Measurements from ENCODE around the gene PEX11B.

The PEX11B gene

DNA sequence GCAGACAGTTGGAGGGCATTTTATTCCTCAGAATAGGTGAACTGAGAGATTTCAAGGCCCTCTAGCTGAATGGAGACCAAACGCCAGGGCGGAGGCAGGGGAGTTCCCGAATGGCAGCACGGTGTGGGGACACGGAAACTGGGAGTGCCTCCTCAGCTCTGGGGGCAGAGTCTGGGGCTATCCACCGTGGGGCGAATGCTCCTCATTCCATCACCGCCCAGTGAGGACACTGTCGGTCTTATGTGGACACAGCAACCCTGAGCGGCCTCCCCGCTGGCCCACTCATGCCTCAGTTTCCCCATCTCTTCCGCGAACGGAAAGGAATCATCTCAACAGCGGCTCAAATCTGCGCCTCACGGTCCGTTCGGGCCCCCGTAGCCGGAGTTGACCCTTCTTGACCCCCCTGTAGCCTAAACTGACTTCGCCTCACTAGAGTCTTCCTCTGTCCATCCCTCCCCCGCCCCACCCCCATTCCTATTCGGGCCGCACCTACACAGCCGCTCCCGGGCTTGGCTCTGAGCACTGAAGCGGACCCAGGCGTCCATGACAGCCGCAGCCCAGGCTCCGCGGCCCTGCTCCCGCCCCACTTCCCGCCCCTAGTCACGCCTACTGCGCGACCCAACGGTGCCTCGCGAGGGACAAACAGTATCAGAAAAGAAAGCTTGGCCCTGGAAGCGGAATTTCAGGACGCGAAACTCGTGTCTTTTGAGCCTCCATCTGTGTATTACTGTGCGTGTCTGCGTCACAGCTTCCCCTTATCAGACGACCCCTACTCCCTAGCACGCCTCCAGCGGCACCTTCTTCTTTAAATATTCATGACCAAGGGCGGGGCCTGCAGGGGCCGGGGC is at the start of gene PEX11B:
PEX11B (minus strand) TSS at position 574 of the 848 bp plus-strand sequence; CDS start at position 545, 29 bp downstream.
- peak; percentile 33 for DNase-seq

DNA sequence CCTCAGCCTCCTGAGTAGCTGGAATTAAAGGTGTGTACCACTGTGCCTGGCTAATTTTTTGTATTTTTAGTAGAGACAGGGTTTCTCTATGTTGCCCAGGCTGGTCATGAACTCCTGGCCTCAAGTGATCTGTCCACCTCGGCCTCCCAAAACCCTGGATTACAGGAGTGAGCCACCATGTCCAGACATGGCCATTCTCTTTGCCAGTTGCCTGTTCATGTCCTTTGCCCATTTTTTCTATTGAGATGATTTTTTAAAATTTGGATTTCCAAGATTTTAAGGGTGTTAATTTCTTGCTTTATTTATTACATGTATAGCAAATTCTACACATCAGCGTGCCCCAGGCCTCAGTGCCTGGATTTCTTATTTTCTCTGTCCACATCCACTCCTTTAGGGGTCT is 48.8 kb upstream of the PEX11B start:
- no peak for DNase-seq

GRCh38 chr1:145965119-145965744 is 46.7 kb upstream of the PEX11B start:
- no peak for DNase-seq

DNA sequence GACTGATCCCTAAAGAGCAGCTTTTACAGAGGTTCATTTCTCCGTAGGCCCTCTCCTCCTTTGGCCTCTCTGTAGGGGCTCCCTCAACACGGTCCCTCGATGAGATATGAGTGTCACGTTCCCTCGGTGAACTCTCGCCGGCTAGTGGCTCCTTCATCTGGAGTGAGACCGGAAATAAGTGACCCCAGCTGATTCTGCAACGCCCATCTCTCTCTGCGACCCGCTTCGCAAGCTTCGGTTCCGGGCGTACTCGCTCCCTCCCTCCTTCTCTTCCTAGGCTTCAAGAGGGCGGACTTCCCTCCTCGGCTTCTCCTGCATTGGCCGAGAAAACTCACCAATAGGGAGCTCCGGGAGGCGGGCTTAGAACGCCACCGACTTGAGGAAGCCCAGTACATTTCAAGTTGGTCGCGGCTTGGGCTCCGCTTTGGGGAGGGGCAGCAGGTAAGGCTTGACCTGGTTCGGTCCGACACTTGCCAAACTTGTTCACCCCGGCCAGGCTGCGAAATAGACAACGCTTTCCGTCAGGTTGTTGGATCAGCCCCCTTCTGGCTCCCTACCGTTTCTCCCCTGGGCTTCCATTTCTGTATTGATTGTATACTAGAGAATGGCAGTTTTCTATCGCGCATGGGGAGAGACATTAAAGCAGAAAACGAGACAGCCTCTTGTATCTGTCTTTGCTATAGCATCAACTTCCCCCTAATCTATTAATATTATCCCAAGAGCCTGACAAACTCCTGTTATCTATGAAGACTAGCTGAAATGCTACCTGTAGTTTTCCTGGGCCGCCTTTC is 46.0 kb upstream of the PEX11B start, which contains the start of the genes ANKRD34A and POLR3GL:
ANKRD34A (minus strand) TSS at position 248 of the 791 bp plus-strand sequence. CDS start 2,816 bp downstream, outside the sequence.
POLR3GL (plus strand) TSS at position 363 of the 791 bp plus-strand sequence. CDS start 10,176 bp downstream, outside the sequence.
- no peak for DNase-seq

GRCh38 chr1:145963265-145964019 is 44.9 kb upstream of the PEX11B start:
- DNase-seq: no peak

- no peak for DNase-seq
Measured at GRCh38 chr1:145962157-145963102, 43.9 kb upstream of the PEX11B start.

GRCh38 chr1:145961425-145962156 is 43.1 kb upstream of the PEX11B start:
- no peak for DNase-seq

DNA sequence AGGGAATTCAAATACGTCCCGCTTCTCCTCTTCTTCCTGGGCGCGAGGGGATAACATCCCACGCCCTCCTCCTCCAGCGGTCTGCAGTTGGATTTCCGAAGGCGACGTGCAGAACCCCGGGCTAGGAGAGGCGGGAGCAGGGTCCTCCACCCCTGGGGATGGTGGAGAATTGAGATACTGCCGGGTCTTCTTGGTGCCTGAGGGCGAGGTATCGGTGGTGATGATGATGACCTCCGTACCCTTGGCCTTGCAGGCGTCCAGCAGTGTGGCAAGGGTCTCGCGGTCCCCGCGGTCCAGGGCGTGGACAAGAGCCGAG is 42.5 kb upstream of the PEX11B start:
- no peak for DNase-seq

DNA sequence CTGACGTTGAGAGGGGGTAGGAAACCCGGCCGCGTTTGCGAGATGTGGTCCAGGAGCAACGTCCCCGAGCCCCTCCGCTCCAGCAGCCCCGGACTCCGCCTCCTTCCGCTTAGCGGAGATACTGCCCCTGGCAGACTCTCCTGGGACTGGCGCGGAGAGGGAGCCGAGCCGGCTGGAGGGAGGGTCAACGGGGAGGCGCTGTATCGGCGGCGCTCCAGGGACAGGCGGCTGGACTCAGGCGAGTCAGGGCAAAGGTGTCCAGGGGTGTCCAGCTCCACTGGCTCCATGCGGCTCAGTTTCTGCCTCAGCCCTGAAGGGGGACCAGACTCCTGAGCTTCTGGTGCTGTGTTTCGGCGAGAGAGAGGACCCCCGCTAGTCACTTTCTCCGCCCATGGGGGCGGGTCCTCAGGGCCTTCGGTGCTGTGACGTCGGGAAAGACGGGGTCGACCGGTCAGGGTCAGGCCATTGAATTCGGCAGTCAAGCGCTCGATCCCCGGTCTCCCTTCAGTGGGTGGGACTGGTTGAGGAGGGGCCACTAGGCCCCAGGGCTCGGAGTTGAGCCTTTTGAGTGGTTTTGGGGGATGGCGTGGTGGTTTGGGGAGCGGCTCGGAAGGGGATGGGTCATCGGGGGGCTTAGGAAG is 42.1 kb upstream of the PEX11B start:
- no peak for DNase-seq

DNA sequence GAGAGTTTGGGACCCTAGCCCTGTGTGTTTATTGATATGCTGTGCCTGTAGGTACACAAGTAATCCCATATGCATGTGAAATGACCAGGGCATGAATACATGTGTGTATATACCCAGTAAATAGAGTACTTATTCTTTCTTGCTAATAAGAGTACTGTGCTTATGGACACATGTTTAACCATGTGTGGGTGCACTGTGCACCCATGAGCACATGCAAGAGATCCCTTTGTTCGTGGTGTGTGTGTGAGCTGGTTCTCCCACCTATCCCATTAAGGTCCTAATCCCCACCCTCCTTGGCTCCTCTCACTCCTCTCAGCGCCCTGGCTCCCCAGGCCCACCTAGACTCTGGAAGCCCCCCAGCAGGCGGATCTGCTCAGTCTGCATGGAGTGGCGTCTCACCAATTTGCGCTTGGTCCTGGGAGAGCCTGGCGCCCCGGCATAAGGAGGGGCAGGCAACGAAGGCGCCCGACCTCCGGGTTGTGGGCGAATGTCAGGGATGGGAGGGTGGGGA is 41.5 kb upstream of the PEX11B start:
- DNase-seq: no peak

DNA sequence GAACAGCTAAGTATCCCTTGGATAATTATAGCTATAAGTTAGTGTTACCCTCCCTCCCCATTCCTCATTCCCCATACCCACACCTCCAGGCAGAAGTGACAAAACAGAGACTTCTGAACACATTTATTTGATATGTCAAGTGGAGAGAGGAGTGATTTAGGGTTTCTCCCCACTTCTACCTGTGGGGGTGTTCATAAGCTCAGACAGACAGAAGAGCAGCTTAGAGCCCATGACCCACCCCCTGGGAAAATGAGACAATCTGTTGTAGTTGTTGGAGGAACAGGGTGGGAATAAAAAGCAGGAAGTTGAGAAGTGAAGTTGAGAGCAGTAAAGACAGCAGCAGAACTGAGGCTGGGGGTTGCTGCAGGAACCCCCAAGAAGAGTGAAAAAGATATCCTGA is 40.8 kb upstream of the PEX11B start:
- DNase-seq: no peak

GRCh38 chr1:145958734-145959133 is 40.2 kb upstream of the PEX11B start:
- DNase-seq: no peak

- peak; percentile 86 for DNase-seq
Measured at GRCh38 chr1:145957443-145958319, 39.2 kb upstream of the PEX11B start, which contains the start of gene LIX1L. Gene LIX1L, minus strand, starts transcription at chr1:145958017. Its CDS starts 90 bp downstream, at chr1:145957927.

DNA sequence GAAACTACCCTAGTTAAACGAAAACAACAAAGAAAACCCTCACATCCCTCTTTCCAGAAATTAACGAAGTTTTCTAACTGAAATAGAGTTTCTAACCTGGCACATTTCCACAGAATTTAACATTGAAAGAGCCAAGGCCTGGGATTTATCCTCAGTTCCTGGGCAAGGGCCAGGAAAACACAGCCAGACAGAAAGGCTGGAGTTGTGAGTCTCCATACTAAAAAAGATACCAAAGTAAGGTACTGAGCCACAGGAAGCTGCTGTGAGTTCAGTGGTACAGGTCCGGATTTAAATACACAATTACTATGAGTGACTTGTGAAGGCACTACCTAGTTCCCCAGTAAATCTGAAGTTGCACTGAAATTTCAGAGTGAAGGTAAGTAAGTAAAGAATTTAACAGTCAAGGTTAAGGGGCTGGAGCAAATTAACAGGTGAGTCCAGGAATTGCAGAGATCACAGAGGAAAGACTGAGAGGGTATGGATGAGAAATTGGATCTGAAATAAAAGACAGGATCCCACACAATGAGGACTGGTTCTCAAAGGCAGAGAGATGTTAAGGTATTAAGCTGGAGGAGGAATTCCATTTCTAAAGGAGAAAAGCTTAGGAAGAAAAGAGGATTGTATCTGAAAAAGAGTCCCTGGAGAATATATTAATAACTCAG is 38.4 kb upstream of the PEX11B start:
- no peak for DNase-seq

GRCh38 chr1:145956361-145956760 is 37.8 kb upstream of the PEX11B start:
- no peak for DNase-seq

GRCh38 chr1:145955436-145955835 is 36.9 kb upstream of the PEX11B start:
- DNase-seq: no peak

DNA sequence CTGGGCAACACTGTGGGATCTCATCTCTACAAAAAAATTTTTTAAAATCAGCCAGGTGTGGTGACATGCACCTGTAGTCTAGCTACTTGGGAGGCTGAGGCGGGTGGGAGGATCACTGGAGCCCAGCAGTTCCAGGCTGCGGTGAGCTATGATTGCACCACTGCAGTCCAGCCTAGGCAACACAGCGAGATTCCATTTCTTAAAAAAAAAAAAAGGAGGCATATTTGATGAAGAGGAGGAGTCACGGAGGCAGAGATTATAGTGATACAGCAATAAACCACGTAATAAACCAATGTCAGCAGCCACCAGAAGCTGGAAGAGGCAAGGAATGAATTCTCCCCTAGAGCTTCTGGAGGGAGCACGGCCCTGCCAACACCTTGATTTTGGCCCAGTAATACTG is 35.3 kb upstream of the PEX11B start:
- DNase-seq: no peak

DNA sequence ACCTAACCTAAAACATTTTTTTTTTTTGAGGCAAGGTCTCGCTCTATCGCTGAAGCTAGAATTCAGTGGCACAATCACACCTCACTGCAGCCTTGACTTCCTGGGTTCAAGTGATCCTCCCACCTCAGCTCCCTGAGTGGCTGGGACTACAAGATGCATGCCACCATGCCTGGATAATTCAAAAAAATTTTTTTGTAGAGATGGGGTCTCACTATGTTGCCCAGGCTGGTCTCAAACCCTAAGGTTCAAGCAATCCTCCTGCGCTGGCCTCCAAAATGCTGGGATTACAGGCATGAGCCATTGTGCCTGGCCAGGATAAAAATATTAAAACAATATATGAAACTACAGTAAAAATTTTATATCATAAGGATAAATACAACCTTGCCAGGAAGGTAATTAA is 34.4 kb upstream of the PEX11B start:
- DNase-seq: no peak

Measured in NCI-H1436 treated with DMSO at 0.1 percent for 48 hours (cell line).